ENCODE data around the gene THSD7A.

The THSD7A gene

GRCh38 chr7:11474902-11475585, 357.0 kb downstream of the THSD7A start:
- DNase-seq (ENCODE audit: low read depth), result no peak
- no peak for TF ChIP-seq CTCF (conservative IDR thresholded peaks at IDR 0.05; ENCODE audit: low read depth, low read length)

GRCh38 chr7:11473807-11474424, 358.1 kb downstream of the THSD7A start:
- H3K4me3 ChIP-seq (ENCODE audit: low read length), result no peak overlapping the region

More at GRCh38 chr7:11474902-11475585, 357.0 kb downstream of the THSD7A start:
- no peak overlapping the region for H3K4me3 ChIP-seq (ENCODE audit: low read length)

DNA sequence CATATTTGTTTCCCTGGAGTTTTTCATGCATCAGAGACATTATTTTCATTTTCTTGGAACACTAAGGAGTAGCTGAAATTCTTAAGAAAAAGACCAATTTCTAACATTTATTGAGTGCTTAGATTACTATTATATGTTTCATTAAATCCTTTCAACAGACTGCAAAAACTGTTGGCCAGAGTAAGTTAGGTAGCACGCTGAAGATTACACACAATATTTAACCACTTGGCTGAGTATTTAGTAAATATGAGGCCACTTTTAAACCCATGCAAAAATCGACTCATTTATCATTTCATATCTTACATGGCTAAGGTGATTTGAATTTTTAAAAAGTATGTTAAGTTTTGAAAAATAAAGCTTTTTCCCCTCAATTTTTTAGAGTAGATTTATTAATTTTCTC, 358.8 kb downstream of the THSD7A start:
- TF ChIP-seq CTCF (conservative IDR thresholded peaks at IDR 0.05; ENCODE audit: low read depth, low read length), result no peak
- no peak for DNase-seq (ENCODE audit: low read depth)
- no peak overlapping the region for H3K4me3 ChIP-seq (ENCODE audit: low read length)

More at GRCh38 chr7:11473807-11474424, 358.1 kb downstream of the THSD7A start:
- TF ChIP-seq CTCF (conservative IDR thresholded peaks at IDR 0.05; ENCODE audit: low read depth, low read length), result no peak
- DNase-seq (ENCODE audit: low read depth), result no peak

GRCh38 chr7:11472646-11473045, 359.4 kb downstream of the THSD7A start:
- no peak for TF ChIP-seq CTCF (conservative IDR thresholded peaks at IDR 0.05; ENCODE audit: low read depth, low read length)
- H3K4me3 ChIP-seq (ENCODE audit: low read length), result no peak overlapping the region
- DNase-seq (ENCODE audit: low read depth), result no peak

- TF ChIP-seq CTCF (conservative IDR thresholded peaks at IDR 0.05; ENCODE audit: low read depth, low read length), result no peak
- DNase-seq (ENCODE audit: low read depth), result no peak
- H3K4me3 ChIP-seq (ENCODE audit: low read length), result no peak overlapping the region
Observed at GRCh38 chr7:11471255-11471654, 360.7 kb downstream of the THSD7A start.

- TF ChIP-seq CTCF (conservative IDR thresholded peaks at IDR 0.05; ENCODE audit: low read depth, low read length), result no peak
- H3K4me3 ChIP-seq (ENCODE audit: low read length), result no peak overlapping the region
- no peak for DNase-seq (ENCODE audit: low read depth)
Observed at GRCh38 chr7:11469028-11469745, 362.8 kb downstream of the THSD7A start.

All from retinal pigment epithelial cell (primary cell).